Ovary (tissue), 3 donors: Measurements from ENCODE around the gene ETV6.

Experiments used
- EP300 ChIP-seq: sonication (generic); formaldehyde crosslinking; IDR thresholded peaks from one replicate; pipeline ENCODE4 v1.6.1; 2017; ENCODE audit warnings: antibody characterized with exemption
- POLR2A ChIP-seq: fragments of 450-650 bp; IDR thresholded peaks from one replicate; pipeline ENCODE4 v1.6.1; 2017; ENCODE audit warnings: antibody characterized with exemption, mild to moderate bottlenecking, moderate library complexity
- TF ChIP-seq, protein P1 (sequence below), 3 donors: fragments of 450-650 bp in 2 of 3; fragments of 200-600 bp in 1 of 3; IDR thresholded peaks; one replicate each; pipeline versions ENCODE4 v1.5.1 to v1.8.0; 2016 to 2022; ENCODE audit warnings: antibody characterized with exemption in 3 of 3, mild to moderate bottlenecking in 1 of 3
- donor health status: DM: no; HTN: no; CAD: no.

DNA sequence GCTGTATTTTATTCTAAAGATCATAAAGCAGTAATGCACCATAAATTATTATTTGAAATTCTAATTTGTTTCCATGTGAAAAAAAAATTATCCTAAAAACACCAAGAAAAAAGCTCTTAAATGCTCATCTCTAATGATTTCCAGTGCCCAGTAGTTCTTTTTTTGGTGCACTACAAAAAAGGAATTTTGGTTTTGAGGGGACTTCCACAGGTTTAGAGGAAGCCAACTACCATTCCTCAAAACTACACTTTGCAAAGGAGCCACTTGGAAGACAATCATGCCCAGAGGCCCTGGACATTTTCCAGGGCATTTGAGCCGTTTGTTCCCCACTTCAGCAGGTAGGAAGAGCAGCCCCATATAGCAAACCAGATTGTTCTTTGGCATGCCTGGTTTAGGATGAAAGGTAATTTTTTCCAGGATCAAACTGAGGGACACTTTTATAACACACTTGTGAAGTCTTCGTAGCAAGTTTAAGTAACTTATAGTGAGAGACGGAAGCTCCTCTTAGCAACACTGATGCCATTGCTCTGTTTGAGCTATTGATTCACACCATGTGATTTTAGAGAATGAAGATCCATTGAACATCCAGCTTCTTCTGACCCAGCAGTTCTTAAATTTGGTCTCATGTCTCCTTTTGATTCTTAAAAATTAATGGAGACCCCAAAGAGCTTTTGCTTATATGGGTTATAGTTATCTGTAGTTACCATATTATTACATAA is 187.9 kb downstream of the ETV6 start:
- TF ChIP-seq, protein P1, sequence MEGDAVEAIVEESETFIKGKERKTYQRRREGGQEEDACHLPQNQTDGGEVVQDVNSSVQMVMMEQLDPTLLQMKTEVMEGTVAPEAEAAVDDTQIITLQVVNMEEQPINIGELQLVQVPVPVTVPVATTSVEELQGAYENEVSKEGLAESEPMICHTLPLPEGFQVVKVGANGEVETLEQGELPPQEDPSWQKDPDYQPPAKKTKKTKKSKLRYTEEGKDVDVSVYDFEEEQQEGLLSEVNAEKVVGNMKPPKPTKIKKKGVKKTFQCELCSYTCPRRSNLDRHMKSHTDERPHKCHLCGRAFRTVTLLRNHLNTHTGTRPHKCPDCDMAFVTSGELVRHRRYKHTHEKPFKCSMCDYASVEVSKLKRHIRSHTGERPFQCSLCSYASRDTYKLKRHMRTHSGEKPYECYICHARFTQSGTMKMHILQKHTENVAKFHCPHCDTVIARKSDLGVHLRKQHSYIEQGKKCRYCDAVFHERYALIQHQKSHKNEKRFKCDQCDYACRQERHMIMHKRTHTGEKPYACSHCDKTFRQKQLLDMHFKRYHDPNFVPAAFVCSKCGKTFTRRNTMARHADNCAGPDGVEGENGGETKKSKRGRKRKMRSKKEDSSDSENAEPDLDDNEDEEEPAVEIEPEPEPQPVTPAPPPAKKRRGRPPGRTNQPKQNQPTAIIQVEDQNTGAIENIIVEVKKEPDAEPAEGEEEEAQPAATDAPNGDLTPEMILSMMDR (IDR thresholded peaks at IDR 0.05), result no peak
- TF ChIP-seq POLR2A (no peak), EP300 (no peak)
